NCI-H2029 (cell line): ENCODE results near the gene PLXNB1.
"Not testable (repeated sequence)": the region's sequence is repeated elsewhere in the genome, so short reads cannot be mapped to it uniquely, and the experiment has no call there.

Experiments used
- DNase-seq: peaks from one replicate; lab custom pipeline; 2025; lab: John Stamatoyannopoulos, UW

PLXNB1 gene

DNA sequence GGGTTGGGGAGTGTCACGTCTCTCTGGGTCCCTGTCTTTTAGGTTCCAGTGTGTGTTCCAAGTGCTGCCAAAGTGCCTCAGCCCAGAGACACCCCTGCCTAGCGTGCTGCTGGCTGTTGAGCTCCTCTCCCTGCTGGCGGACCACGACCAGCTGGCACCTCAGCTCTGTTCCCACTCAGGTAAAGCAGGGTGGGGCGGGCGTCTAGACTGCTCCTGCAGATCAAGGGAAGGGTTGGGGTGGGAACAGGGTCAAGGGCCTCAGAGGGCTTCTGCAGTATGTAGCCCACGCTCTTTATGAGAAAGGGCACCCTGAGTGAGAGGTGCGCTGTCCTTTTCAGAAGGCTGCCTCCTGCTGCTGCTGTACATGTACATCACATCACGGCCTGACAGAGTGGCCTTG lies 33.8 kb upstream of the PLXNB1 start:
- no peak for DNase-seq

DNA sequence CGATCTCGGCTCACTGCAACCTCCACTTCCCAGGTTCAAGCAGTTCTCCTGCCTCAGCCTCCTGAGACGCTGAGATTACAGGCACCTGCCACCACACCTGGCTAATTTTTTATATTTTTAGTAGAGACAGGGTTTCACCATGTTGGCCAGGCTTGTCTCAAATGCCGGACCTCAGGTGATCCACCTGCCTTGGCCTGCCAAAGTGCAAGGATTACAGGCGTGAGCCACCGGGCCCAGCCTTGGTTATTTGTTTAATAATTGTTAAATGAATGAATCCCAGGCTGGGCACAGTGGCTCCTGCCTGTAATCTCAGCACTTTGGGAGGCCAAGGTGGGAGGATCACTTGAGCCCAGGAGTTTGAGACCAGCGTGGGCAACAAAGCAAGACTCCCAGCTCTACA lies 31.9 kb upstream of the PLXNB1 start:
- not testable (repeated sequence) for DNase-seq

DNA sequence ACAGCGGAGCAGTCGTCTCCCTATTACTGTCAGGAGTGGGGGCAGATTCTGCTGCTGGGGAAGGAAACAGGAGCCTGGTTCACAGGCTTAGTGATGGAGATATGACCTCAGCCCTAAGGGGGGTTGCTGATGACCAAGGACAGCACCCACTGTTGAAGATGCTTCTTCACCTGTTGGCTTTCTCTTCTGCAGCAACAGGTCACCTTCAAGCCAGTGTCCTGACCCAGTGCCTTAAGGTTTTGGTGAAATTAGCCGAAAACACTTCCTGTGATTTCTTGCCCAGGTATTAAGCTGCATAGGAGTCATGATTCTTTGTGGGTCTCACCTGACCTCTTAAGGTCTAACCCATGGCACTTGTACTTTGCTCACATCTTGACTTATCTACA lies 30.6 kb upstream of the PLXNB1 start:
- DNase-seq, result no peak

DNA sequence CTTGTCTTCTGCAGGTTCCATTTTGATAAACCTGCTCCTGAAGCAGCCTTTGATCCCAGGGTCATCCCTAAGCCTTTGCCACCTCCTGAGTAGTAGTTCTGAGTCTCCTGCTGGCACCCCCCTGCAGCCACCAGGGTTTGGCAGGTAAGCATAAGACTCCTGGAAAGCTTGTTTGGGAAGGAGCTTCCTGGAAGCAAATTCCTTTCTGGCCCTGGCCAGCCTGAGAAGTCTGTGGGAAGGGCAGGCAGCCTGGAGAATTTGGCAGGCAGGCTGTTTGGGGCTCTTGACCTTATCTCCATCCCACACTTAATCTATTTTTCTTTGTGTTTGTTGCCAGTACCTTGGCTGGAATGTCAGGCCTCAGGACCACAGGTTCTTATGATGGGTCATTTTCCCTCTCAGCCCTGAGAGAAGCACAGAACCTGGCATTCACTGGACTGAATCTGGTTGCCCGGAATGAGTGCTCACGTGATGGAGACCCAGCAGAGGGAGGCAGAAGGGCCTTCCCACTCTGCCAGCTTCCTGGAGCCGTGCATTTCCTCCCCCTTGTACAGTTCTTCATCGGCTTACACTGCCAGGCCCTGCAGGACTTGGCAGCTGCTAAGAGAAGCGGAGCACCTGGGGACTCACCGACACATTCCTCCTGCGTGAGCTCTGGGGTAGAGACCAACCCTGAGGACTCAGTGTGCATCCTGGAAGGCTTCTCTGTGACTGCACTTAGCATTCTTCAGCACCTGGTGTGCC lies 30.1 kb upstream of the PLXNB1 start:
- no peak for DNase-seq

DNA sequence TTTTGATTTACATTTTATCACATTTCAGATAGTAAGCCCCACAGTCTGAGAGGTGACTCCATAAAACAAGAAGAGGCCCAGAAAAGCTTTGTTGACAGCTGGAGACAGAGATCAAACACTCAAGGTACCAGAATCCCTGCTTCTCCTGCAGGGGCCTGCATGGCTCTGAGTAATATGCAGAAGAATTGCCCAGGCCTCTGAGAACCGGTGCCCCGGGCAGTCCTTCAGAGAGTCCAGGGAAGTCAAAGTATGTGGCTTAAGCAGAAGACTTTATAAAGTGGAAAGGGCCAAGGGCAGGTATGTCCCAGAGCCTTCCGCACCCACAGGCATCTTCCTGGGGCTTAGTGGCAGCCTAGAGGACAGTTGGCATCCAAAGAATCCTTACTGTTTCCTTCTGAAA lies 29.4 kb upstream of the PLXNB1 start:
- no peak for DNase-seq

DNA sequence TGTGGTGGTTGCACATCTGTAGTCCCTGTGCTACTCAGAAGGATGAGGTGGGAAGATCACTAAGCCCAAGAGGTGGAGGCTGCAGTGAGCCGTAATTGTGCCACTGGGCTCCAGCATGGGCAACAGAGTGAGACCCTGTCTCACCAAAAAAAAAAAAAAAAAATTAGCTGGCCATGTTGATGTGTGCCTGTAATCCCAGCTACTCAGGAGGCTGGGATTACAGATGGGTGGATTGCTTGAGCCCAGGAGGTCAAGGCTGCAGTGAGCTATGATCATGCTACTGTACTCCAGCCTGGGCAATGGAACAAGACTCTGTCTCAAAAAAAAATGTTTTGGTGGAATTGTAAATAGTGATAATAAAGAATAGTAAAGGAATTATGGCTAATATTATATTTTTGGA lies 26.6 kb upstream of the PLXNB1 start:
- DNase-seq, result no peak

DNA sequence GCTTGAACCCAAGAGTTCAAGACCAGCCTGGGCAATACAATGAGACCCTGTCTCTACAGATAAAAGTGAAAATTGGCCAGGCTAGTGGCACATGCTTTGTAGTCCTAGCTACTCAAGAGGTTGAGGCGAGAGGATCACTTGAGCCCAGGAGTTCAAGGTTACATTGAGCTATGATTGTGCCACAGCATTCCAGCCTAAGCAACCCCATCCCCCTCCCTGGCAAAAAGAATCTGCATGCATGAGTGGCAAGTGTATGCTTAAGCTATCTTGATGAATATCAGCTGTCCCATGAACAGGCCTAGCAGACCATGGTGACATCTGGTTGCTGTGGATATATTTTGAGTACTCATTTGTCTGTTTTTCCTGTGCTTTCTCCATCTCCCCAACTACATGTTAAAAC lies 21.4 kb upstream of the PLXNB1 start:
- peak; percentile 16 for DNase-seq

DNA sequence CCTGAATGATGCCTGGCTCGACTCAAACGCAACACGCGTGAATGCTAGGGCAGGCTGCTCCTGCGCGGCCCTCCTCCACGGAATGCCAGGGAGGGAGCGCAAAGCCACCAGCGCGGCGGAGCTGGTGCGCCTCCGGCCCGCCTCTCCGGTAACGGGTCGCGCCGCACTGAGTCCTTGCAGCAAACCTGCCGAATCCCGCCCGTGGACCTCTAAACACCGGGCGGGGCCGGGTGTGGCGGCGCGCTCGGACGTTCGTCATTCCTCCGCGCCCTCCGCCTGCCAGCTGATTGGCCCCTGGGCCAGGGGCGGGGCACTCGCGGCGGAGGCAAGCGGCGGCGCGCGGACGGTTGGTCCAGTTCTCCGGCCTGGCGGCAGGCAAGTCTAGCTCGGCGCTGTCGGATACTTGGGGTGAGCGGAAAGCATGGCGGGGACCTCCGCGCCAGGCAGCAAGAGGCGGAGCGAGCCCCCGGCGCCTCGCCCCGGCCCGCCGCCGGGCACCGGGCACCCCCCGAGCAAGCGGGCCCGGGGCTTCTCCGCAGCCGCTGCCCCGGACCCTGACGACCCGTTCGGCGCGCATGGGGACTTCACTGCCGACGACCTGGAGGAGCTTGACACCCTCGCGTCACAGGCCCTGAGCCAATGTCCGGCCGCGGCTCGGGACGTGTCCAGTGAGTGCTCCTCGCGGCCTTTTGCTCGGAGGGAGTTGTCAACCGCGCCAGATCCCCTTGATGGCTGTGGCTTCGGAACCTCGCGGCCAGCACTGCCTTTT lies 16.7 kb upstream of the PLXNB1 start, which contains the start of gene ATRIP:
ATRIP (plus strand) TSS at position 313 of the 769 bp plus-strand sequence; CDS start at position 422, 109 bp downstream.
- peak; percentile 67 for DNase-seq

DNA sequence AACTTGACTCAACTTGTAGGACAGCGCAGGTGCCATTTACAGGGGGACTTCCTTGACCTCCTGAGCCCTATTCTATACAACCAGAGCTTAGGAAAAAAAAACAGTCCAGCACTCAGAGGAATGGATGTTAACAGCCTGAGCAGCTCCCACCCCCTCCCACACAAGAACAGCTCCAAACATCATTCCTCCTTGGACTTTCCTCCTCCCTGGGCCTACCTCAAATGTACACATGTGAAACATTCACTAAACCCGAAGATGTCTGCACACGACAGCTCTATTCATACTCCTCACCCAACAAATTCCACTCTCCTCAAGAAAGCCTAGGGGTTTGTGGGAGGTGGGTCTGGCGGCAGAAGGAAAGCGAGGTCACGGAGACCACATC lies 16.1 kb upstream of the PLXNB1 start:
- DNase-seq, result no peak

DNA sequence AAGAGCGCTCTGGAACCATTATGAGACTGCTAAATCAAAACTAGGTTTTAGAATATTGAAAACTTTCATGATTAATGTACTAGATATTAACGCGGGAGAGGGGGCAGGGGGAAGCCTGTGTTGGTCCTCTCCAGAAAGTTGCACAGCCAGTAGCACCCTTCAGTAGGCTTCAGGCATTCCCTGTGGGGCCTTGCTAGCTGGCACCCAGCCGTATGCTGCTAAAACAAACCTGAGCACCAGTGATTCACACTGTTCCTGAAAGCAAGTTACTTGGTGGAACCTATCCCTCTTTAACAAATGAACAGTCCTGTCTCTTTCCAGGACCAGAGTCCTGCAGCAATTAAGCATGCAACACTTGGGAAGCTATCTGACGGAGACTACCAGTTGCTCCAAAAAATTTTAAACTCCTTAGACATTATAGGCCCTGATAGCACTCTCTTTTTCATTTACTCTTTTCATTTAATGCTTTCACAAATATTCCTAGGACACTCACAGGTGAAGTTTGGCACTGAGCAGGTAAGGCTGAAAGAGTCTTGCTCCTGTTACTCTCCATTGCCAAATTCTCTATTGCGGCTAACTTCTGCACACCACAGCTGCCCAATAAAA lies 15.5 kb upstream of the PLXNB1 start:
- DNase-seq, result no peak

DNA sequence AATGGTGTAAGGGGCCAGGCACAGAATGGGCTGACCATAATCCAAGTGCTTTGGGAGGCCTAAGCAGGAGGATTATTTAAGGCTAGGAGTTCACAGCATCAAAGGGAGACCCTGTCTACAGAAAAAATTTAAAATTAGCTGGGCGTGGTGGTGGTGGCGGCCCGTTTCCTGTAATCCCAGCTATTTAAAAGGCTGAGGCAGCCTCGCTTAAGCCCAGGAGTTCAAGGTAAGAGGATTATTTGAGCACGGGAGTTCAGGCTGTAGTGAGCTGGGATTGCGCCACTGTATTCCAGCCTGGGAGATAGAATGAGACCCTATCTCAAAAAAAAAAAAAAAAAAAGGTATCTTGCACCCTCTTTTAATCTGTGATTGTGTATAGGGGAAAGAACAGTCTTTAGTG lies 12.1 kb upstream of the PLXNB1 start:
- DNase-seq, result no peak

DNA sequence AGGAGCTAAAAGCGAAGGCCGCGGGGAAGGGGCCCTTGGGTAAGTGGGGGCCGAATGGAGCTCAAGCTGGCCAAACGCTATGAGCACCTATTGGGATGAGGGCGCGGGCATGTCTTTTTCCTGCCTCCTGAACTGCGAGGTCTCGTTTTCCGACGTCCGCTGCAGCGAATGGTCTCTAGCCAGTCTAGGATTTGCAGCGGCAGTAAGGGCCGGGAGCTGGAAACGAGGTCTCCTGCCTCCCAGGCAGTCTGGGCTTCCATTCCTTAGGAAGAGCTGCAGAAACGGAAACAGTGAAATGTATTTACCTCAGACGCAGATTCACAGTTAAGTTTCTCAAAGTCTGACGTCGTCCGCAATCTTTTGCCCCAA lies 10.7 kb upstream of the PLXNB1 start:
- DNase-seq, result no peak

DNA sequence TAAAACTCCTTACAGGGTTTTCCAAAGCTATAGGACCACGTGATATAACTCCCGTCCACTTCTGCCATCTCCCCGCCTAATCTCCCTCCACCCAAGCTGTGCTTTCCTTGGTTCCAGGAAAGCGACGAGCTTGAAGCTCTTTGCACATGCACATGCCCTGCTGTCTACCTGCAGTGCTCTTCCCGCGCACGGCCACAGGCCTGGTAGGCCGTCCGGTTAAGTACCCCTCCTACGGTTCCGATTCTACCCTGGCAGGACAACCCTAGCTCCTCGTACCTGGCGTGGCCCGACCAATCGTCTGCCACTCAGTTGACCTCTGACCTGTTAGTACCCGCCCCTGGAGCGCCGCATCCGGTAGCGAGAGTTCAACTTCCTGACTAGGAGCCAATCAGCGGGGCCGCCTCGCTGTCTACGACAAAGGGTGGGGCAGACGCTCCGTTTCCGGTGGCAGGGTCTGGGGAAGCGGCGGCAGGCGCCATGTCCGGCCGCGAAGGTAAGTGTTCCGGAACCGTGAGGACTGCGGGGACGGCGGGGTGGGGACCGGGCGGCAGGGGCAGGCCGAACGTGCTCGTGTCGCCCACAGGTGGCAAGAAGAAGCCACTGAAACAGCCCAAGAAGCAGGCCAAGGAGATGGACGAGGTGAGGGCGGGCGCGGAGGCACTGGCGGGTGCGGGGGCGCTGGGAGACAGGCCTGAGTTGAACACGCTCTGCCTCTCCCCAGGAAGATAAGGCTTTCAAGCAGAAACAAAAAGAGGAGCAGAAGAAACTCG lies 10.1 kb upstream of the PLXNB1 start, which contains the start of the genes CCDC51 and TMA7:
CCDC51 (minus strand) TSS at position 300 of the 770 bp plus-strand sequence. CDS start 4,991 bp downstream, outside the sequence.
TMA7 (plus strand) TSS at position 438 of the 770 bp plus-strand sequence; CDS start at position 478, 40 bp downstream.
- DNase-seq, result peak; percentile 95

DNA sequence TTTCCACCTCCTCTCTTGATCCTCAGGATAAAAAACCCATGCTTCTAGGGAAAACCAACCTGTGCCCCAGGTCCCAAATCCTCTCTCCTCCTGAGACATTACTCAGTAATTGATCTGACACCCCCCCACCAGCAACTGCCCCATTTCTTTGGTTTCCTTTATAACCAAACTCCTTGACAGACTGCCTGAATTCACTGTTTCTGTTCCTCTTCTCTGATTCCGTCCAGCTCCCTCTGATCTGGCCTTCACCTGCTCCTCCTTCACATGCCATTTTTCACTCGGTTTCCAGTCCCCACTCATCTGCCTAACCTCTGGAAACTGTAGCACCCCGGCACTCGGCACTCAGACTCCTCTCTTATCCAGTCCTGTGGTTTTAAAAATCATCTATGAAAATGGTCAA lies 7.9 kb upstream of the PLXNB1 start:
- DNase-seq, result no peak

DNA sequence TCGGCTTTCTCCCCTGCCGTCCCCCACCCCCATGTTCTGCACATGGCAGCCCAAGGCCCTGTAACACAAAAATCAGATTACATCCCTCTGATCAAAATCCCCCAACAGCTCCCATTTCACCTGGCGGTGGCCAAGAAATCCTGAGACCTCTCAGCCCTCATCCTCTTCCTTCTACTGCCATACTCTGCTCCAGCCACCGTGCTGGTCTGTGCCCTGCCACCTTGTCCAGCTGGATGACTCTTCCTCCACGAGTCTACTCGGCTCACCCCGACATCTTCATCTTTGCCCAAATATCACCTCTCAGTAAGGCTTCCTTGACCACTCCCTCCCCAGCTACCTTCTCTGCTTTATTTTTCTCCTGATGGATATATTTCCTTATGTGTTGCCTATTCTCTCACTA lies 7.0 kb upstream of the PLXNB1 start:
- no peak for DNase-seq

DNA sequence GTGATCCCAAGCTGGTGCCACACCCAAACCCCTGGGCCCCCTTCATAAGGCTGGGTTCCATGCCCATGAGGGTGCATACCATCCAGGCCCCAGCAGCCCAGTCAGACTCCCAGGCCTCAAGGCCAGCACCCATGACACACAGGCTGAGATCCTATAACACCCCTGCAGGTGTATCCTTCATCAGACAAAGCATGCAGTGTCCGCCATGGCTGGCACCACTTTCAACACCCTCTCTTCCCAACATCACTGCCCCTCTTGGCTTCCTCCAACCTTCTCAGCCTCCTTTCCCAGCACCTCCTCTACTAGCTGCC lies 6.5 kb upstream of the PLXNB1 start:
- DNase-seq, result no peak

DNA sequence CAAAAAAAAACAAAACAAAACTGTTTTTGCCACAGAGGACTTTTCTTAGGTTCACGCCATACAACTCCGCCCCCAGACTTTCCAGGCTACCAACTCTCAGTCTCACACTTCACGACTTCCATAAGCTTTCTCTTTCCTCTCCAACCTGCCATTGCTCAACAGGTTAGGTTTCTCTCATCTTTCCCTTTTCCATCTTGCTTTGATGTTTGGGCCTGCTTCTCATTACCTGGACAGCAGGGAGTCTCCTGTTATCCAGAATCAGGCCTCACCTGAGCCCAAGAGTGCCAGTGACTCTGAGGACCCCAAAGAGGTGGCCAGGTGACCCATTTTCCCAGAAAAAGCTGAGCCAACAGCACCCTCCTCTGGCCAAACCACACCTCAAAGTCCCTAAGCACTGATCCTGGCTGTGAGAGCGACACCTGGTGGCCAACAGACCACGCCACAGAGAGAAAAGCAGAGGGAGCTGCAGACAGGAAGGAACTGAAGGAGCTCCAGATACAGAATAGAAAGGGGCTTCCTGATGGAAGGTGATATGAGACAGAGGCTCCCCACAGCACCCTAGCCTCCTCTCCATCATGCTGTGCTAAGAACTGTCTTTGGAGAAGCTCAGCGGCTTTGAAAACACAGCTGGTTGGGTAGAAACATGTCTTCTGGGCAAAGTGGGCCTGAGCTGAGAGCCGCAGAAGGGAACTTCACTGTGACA lies 6.0 kb upstream of the PLXNB1 start:
- DNase-seq, result peak; percentile 46

DNA sequence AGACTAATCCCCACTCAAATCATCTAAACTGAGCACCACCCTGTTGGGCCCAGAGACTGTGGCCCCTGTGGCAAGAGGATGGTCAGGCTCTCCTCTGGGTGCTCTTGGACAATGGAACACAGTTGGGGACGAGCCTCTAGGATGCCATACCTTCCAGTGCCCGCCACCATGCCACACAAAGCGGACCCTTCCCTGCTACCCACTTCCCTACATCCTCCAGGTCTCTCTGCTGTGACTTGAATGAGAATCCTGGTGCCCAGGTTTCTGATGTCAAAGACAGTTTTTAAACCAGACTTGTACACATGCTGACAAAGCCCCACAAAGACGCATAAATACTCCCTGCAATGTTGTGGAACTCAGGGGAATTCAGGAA lies 5.3 kb upstream of the PLXNB1 start:
- no peak for DNase-seq

DNA sequence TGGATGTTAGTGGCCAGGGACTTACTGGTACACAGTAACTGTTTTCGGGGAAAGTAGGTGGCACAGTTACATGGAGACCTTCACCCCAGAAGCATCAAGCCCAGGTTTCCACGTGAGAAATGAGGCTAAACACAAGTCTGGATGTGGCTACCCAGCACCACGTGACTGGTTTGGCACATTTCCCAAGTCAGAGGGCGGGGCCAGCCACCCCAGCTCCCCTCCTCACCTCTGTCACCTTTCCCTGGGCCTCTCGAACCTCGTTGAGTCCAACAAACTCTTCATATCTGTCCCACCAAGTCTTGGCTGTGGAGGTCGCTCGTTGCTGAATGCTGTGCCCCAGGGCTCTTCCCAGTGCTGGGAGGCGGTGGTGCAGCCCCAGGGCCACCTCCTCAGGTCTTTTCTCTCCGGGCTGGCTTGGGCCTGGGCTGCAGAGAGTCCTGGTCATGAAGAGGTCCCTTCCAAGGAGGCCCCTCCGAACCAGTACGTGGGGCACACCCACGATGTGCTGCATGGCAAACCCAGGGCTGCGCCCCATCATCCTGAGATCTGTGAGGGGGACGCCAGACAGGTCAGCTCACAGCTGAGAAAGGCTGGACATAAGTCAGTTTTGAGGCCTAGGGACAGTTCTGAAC lies 4.8 kb upstream of the PLXNB1 start:
- DNase-seq, result no peak

DNA sequence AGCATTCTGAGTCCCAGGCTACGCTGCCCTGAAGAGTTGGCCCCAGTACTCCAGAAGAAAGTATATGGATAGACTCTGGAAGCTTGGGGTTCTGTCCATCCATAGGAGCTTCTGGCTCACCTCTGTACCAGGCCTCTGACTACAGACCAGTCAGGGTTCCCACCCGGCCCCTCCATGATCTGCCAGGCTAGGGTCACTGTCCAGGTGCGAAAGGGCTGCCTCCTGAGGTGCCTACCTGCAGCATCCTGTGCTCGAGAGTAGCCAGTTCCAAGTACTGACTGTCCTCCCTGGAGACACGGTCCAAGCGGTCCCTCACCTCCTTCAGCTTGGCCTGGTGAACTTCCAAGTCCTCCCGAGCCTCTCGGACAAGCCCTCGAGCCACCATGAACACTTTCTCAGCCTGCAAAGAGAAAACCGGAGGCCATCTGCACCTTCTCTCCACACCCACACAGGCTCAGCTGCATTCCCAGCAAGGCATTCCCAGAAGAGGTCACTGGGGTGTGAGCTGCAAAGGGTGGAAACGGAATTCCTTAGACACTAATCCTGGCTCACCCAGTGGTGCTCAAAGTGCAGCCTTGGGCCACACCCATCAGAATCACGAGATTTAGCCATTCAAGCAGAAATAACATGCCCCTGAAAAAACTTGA lies 3.7 kb upstream of the PLXNB1 start:
- DNase-seq, result no peak
